Measurements from ENCODE around the gene GALK2. TPM values are rescaled to one million over a fixed set of nuclear protein-coding genes. Genes with fewer than 3 reads are reported as not detected.

GALK2 gene
- total RNA-seq, 3 donors from 2014 or later: 26.2 to 69.5 (median 64.1) TPM

- Histone ChIP-seq H3K27ac (no peak overlapping the region), H3K4me3 (no peak overlapping the region), H3K4me1 (no peaks in the 10 kb centered on the region), H3K9me3 (no peaks in the 10 kb centered on the region), H3K27me3 (no peaks in the 10 kb centered on the region), H3K36me3 (no peaks in the 10 kb centered on the region)
- DNase-seq (ENCODE audit: low spot score in 2 of 2): no peak
- intact Hi-C loops (cut with DNase I; ENCODE audit: low total_unique reads): loop anchor here (5.0 kb wide), 1 partner anchor 841 kb away; no protein-coding TSS in a partner anchor
- TF ChIP-seq, protein P1, sequence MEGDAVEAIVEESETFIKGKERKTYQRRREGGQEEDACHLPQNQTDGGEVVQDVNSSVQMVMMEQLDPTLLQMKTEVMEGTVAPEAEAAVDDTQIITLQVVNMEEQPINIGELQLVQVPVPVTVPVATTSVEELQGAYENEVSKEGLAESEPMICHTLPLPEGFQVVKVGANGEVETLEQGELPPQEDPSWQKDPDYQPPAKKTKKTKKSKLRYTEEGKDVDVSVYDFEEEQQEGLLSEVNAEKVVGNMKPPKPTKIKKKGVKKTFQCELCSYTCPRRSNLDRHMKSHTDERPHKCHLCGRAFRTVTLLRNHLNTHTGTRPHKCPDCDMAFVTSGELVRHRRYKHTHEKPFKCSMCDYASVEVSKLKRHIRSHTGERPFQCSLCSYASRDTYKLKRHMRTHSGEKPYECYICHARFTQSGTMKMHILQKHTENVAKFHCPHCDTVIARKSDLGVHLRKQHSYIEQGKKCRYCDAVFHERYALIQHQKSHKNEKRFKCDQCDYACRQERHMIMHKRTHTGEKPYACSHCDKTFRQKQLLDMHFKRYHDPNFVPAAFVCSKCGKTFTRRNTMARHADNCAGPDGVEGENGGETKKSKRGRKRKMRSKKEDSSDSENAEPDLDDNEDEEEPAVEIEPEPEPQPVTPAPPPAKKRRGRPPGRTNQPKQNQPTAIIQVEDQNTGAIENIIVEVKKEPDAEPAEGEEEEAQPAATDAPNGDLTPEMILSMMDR (IDR thresholded peaks at IDR 0.05): no peak
These were observed 46.0 kb downstream of the GALK2 start for GRCh38 chr15:49215768-49216739.

- intact Hi-C loops (cut with DNase I; ENCODE audit: low total_unique reads): no loop called here
- Histone ChIP-seq H3K36me3 (no peaks in the 10 kb centered on the region), H3K9me3 (peaks cover 12 to 17% of the 10 kb centered on the region in 2 donors), H3K27ac (no peak overlapping the region), H3K4me3 (no peak overlapping the region), H3K4me1 (no peaks in the 10 kb centered on the region), H3K27me3 (no peaks in the 10 kb centered on the region)
- no peak for DNase-seq (ENCODE audit: low spot score in 2 of 2)
- TF ChIP-seq POLR2AphosphoS5 (IDR thresholded peaks at IDR 0.05): no peak
- TF ChIP-seq, protein P1 (IDR thresholded peaks at IDR 0.05): no peak
- TF ChIP-seq POLR2A (IDR thresholded peaks at IDR 0.05): no peak
These were observed 53.7 kb downstream of the GALK2 start for GRCh38 chr15:49223536-49224274.

DNA sequence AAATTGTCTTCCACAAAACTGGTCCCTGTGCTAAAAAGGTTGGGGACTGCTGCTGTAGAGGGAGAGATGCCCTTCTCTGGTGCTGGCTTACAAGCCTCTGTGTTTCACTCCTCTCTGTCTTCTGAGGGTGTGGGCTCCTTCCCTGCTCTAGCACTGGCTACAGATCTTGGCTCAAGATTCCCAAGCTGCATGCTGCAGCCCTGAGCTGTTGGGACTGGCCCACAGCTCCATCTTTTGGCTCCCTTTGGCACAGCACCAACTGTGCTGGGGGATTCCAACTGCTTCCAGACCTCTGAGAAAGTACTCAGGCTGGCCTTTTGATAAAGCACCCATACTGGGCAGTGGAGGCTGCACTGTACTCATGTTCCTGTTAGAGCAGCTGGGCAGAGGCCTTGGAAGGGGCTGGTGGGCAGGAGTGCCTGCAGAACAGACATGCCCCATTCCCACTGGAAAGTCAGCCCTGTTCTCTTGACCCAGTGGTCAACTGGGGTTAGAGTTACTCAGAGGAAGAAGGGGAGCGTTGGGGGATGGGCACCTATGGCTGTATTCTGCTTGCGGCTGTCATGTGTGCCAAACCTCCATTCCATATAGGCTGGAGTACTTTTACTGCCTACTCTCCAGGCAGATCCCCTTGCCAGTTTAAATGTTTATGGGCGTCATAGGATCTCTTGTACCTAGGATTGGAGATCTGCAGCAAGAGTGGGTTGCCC, 55.7 kb downstream of the GALK2 start:
- TF ChIP-seq POLR2A (IDR thresholded peaks at IDR 0.05) (no peak), POLR2AphosphoS5 (IDR thresholded peaks at IDR 0.05) (no peak)
- Histone ChIP-seq H3K4me1 (no peaks in the 10 kb centered on the region), H3K27ac (no peak overlapping the region), H3K4me3 (no peak overlapping the region), H3K36me3 (no peaks in the 10 kb centered on the region), H3K9me3 (peaks cover 12 to 17% of the 10 kb centered on the region in 2 donors), H3K27me3 (no peaks in the 10 kb centered on the region)
- intact Hi-C loops (cut with DNase I; ENCODE audit: low total_unique reads): no loop called here
- DNase-seq (ENCODE audit: low spot score in 2 of 2): no peak

DNA sequence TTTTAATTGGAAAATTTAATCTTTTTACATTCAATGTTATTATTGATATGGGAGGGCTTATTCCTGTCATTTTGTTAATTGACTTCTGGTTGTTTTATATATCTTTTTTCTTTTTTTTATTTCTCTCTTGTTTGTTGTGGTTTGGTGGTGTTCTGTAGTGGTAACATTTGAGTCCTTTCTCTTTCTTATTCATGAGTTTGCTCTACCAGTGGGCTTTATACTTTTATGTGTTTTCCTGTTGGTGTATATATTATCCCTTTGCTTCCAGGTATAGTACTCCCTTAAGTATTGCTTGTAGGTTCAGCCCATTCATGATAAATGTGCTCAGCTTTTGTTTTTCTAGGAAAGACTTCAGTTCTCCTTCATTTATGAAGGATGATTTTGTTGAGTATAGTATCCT, 57.6 kb downstream of the GALK2 start:
- DNase-seq (ENCODE audit: low spot score in 2 of 2): no peak
- Histone ChIP-seq H3K9me3 (peaks cover 5 to 9% of the 10 kb centered on the region in 2 donors), H3K27me3 (no peaks in the 10 kb centered on the region), H3K27ac (no peak overlapping the region), H3K36me3 (no peaks in the 10 kb centered on the region), H3K4me1 (no peaks in the 10 kb centered on the region), H3K4me3 (no peak overlapping the region)
- TF ChIP-seq POLR2AphosphoS5 (IDR thresholded peaks at IDR 0.05) (no peak), POLR2A (IDR thresholded peaks at IDR 0.05) (no peak)
- TF ChIP-seq, protein P1 (IDR thresholded peaks at IDR 0.05): no peak
- intact Hi-C loops (cut with DNase I; ENCODE audit: low total_unique reads): no loop called here

- no peak for TF ChIP-seq POLR2A (IDR thresholded peaks at IDR 0.05)
- H3K4me1 ChIP-seq: no peaks in the 10 kb centered on the region
- peaks cover 5 to 9% of the 10 kb centered on the region in 2 donors for H3K9me3 ChIP-seq
- no peaks in the 10 kb centered on the region for H3K27me3 ChIP-seq
- H3K4me3 ChIP-seq: no peak overlapping the region
- no peaks in the 10 kb centered on the region for H3K36me3 ChIP-seq
- intact Hi-C loops (cut with DNase I; ENCODE audit: low total_unique reads): no loop called here
- no peak for DNase-seq (ENCODE audit: low spot score in 2 of 2)
- H3K27ac ChIP-seq: no peak overlapping the region
These were observed 59.9 kb downstream of the GALK2 start for GRCh38 chr15:49229922-49230321.

All from breast epithelium (tissue), 4 donors.